HG03097 (cell line): ENCODE data around the gene CPNE6.
A peak's percentile ranks its signal among the peaks of the same experiment; 100 is the strongest.

Experiments used
- ATAC-seq: cut with Tn5 transposase; IDR thresholded peaks from one replicate; pipeline ENCODE4 v1.9.1; 2021; ENCODE audit not compliant: unreplicated experiment, low FRiP score

Gene CPNE6

DNA sequence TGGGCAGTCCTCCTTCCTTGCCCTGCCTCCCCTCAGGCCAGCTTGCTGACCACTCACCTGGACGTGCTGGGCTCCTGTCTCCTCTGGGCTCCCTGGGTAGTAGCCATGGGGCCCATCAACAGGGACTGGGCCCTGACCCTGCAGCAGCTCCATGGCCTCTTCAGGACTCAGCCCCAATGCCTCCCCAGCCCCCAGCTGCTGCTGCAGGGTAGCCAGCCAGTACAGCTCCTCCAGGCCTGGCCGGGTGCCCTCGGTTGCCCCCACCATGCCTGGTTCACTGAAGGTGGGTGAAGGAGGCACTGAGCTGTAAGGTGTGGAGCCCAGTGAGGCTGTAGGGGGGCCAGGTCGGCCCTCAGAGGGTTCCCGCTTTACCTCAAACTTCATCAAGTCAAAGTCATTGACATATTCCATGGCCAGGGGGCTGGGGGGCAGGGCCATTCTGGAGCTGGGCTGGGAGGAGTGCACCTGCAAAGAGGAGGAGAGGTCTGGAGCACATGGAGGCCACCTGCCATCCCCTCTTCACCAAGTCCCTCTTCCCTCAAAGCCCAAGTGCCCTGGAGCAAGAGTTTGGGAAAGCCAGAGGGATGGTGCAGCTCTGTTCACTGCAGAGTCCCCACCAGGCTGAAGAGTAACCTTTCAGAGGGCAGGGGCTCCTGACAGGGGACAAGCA is 11.2 kb downstream of the CPNE6 start:
- no peak for ATAC-seq

DNA sequence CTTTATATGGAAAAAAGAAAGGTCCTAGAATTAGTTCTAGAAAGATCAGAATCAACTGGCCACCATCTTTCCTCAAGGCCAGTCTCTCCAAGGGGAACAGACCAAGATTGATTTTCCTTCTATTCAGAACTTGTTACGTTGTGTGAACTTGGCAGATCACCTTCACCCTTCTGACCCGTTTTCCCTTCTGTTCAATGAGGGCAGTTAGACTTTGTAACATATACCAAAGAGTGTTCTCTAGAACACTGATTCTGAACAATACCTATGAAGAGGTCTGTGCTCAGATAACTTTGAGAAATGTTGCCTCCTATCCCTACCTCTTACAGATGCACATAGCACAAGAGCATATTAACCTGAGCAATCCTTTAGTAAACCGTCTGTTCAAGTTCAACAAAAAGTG is 12.1 kb downstream of the CPNE6 start:
- no peak for ATAC-seq

- no peak for ATAC-seq
Measured at GRCh38 chr14:24084440-24084839, 13.1 kb downstream of the CPNE6 start.

- ATAC-seq = no peak
Measured at GRCh38 chr14:24085215-24085614, 13.9 kb downstream of the CPNE6 start.

- ATAC-seq = no peak
Measured at GRCh38 chr14:24086193-24086955, 15.0 kb downstream of the CPNE6 start.

GRCh38 chr14:24087004-24087403 is 15.6 kb downstream of the CPNE6 start:
- ATAC-seq = no peak

GRCh38 chr14:24088095-24088494 is 16.7 kb downstream of the CPNE6 start:
- no peak for ATAC-seq

DNA sequence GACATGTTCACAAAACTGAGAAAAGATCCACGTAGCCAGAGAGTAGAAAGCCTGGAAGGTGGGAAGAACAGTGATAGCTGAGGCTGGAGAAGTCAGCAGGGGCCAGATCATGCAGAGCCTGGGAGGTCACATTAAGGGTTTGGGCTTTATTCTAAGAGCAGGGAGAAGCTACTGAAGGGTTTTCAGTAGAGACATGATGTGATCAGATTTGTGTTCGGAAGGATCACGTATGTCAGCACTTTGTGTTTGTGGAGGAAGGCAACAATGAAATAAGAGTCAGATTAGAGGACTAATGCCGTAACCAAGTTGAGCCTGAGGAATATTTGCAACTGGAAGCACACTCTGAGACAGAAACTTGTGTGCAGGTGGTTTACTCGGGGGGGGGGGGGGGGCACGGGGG is 18.5 kb downstream of the CPNE6 start:
- ATAC-seq = no peak

GRCh38 chr14:24092110-24092504 is 20.7 kb downstream of the CPNE6 start:
- no peak for ATAC-seq

DNA sequence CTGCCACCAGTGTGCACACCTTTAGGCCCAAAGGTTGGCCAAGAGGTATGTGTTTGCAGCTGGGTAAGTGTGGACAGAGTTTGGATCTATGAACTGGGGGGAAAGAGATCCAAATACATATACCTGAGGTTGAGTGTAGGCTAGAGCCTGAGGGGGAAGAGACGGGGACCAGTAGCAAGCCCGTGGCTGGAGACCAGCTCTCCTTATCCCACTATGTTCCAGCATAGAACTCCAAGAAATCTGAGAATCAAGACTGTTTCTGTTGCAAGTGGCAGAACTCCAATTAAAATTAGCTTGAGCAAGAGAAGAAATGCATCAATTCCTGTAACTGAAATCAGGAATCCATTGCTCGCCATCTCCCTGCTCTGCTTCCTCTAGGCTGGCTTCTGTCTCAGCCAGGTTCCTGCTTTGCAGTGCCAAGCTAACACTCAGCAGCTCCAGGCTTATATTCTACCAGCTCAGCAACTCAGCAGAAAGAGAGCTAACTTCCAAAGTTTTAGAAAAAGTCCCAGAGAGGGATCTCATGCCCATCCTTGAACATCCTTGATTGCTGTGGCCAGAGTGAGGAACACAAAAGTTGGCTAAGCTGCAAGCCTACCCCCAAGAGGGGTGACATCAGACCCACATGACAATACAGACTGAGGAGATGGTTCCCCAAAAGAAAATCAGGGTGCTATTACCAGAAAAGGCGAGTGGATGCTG is 21.3 kb downstream of the CPNE6 start:
- no peak for ATAC-seq

GRCh38 chr14:24093207-24093900 is 22.0 kb downstream of the CPNE6 start:
- no peak for ATAC-seq

DNA sequence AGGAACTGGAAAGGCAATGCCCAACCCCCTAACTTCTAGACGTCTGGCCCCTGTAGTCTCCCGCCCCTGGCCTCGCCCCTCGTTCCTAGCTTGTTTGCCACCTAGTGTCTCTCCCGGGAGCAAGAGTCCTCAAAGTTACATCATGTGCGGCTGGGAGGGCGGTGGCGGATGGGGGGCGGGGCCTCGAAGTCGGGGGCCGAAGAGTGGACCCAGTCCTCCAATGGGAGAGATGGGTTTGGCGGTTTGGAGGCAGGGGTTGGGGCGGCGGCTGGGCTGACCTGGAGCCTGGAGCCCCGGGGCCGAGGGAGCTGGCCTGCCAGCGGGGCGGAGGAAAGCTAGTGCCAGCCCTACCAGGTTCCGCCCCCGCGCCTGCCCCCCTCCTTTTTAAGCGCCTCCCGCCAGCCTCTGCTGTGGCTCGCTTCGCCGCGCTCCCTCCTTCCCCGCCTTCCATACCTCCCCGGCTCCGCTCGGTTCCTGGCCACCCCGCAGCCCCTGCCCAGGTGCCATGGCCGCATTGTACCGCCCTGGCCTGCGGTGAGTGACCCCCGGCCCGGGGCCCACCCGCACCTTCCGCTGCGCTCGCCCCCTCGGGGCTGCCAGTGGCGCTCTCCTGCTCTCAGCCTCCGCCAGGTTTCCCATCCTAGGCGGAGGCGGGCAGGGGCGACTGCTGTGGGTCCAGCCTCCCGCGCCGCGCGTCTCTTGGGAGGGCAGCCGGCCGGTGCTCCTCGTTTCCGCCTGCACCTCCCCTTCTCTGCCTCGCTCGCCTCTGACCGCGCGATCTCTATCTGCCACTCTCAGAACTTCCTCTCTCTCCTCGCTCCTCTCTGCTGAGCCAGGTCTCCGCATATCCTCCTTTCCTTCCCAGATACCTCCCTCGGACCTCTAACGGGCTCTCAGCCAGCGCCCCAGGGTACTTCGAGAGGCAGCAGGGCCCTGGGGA is 22.8 kb downstream of the CPNE6 start, which contains the start of gene PCK2:
Gene PCK2, plus strand, starts transcription at position 411 of the 940 bp plus-strand sequence. Its CDS starts 95 bp downstream, at position 506.
- ATAC-seq = peak; percentile 41

- ATAC-seq = no peak
Measured at GRCh38 chr14:24094841-24095270, 23.5 kb downstream of the CPNE6 start.

DNA sequence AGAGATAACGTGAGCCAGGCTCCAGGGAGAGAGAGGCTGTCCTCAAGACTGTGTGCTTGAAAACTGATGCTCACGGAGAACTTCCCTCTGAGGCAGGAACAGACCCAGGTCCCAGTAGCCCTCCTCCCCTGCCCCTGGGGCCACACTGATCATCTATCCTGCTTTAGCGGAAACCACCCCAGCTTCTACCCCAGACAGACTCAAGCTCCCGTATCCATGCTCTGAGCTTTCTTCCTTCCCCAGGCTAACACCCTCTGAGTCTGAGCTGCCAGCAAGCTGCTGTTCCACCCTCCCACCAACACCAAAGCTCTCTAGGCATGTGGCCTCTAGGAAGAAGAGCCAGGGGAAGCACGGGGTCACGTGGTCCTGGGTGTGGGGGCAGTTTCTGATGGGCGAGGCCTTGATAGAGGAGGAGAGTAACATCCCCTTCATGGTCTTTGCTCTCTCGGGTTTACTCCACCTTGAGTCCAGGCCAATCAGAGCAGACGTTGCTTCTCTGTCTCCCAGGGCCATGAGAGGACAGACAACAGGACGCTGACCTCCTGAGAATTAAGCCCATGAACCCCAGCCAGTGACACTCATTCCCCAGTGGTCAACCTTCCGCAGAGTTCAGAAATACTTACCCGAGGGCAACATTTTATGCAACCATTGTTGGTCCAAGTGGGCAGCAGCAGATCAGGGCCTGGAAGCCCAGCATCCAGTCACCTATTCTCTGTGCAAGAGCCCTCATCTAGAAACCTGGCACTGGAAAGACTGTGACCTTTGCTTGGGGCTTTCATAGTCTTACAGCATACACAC is 24.1 kb downstream of the CPNE6 start:
- peak; percentile 53 for ATAC-seq

- no peak for ATAC-seq
Measured at GRCh38 chr14:24096545-24097181, 25.3 kb downstream of the CPNE6 start.

DNA sequence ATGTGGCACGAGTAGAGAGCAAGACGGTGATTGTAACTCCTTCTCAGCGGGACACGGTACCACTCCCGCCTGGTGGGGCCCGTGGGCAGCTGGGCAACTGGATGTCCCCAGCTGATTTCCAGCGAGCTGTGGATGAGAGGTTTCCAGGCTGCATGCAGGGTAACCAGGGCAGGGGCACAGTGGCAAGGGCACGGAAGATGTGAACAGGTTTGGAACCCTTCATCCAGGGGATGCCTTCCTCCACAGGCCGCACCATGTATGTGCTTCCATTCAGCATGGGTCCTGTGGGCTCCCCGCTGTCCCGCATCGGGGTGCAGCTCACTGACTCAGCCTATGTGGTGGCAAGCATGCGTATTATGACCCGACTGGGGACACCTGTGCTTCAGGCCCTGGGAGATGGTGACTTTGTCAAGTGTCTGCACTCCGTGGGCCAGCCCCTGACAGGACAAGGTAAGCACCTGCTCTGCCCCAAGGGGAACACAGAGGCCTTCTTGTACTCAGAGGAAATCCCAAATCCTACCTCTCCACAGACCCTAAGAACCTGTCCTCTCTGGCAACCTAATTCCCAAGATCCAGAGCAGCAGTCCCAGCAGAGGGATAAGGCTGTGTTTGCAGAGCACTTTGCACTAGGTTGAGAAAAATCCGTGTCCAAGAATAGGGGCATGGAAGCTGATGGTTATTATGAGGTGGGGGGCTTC is 27.0 kb downstream of the CPNE6 start:
- ATAC-seq = no peak

GRCh38 chr14:24098927-24099813 is 27.8 kb downstream of the CPNE6 start:
- no peak for ATAC-seq
